NCI-H774 (cell line): Measurements from ENCODE around the gene PTGS1.
A peak's percentile ranks its signal among the peaks of the same experiment; 100 is the strongest.

Experiments
- DNase-seq: peaks from one replicate; lab custom pipeline; 2025; lab: John Stamatoyannopoulos, UW

Gene PTGS1

DNA sequence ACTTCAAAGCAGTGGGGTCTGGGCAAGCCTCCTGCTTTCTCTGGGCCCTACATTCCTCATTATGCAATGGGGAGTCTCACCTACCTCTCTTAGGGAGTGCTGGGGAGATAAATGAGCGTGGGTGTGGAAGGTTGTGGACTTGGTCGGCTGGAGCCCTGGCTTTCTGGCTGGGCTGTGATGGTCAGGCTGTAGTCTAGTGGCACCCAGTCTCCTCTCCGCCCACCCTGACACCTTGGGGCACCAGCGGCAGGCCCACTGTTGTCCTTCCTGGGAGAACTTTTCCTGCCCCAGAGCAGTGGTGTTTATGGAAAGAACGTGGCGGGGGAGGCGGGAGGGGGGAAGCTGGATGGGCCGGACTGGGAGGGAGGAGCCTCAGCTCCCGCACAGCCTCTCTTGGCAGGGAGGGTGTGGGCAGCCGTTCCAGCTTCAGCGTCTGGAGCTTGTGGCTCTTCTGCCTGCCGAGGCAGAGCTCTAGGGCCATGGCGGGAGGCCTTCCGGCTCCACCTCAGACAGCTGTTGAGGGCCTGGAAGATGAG, 4.1 kb downstream of the PTGS1 start:
- DNase-seq: peak; percentile 5

DNA sequence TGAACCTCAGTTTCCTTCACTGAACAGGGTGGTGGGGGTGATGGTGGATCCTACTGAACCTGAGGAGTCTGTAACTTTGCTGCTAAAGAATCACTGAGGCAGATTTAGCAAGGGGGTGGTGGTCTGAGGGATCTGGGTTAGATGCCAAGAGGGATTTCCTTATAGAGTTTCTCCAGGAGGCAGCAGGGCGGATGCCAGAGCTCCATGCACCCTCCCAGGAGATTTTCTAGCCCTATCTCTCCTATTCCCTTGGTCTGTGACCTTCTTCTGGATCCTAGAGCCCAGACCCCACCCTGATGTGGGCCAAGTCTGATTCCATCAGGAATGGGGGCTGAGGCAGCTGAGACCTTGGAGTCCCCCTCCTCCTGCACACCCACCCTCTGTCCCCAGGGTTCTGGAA, 6.0 kb downstream of the PTGS1 start:
- no peak for DNase-seq

DNA sequence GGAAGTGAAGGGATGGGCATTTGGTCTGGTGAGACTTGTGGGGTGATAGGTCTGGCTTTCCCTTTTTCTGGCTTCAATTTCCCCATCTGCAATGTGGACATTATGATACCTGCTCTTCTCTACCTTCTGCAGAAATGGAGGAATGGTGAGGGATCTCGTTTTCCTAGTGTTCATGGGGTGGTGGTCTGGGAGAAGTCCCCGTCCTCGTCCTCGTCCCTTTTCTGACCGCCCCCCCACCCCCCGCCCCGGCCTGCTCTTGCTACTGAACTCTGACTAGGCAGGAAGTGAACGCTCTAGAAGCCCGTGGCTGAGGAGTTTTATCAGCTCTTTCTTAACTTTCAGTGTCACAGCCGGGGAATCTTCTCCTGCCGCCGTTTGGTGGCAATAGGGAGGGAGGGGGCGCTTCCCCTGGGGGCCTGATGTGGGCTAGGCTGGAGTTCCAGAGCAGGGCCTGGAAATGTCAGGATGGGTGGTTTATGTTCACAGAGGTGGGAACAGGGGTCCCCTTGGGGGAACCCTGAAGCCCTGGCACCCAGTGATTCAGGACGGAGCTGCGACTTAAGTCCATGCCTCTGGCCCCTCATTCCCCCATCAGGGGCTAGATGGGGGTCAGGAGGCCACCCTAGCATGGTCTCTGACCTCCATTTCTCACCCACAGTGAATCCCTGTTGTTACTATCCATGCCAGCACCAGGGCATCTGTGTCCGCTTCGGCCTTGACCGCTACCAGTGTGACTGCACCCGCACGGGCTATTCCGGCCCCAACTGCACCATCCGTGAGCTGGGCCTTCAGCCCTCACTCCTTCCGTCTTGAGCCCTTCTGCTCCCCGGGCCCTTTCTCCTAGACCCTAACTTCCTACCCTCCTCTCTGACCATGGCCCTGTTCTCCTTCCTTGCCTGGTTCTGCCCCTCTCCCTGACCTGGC, 6.7 kb downstream of the PTGS1 start:
- DNase-seq: no peak

DNA sequence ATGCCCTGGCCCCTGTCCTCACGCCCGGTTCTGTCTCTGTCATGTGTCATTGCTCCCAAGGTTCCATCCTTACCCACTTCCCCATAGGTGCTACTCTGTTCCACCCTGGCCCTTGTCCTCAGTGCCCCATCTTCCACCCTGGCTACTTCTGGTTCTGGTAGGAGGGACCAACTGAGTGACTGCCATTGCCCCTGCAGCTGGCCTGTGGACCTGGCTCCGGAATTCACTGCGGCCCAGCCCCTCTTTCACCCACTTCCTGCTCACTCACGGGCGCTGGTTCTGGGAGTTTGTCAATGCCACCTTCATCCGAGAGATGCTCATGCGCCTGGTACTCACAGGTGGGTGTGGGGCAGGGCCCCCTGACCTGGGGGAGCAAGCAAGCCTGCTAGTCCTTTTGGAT, 7.4 kb downstream of the PTGS1 start:
- no peak for DNase-seq

DNA sequence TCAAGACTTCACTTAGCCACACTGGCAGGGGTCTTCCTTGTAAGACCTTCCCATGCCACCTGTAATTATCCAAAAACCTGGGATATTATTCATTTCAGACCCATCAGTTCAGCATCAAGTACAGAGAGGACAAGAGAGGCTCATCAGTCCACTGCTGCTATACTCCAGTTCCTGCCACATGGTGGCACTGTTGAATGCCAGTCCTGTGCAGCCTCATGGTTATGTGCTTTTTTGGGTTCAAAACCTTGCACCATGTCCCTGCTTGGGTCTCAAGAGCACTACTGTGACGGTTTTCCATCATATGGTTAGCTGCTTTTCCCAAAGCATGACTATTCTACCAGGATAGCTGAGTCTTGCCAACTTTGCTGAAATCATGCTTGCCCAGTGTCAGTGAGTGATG, 8.5 kb downstream of the PTGS1 start:
- DNase-seq: no peak

DNA sequence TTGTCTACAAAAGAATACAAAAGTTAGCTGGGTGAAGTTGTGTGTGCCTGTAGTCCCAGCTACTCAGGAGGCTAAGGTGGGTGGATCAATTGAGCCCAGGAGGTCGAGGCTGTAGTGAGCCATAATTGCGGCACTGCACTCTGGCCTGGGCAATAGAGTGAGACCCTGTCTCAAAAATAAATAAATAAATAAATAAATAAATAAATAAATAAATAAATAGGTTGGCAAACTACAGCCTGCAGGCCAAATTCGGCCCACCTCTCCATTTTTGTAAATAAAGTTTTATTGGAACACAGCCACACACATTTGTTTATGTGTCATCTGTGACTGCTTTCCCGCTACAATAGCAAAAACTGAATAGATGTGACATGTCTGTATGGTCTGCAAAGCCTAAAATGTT, 9.5 kb downstream of the PTGS1 start:
- DNase-seq: no peak

DNA sequence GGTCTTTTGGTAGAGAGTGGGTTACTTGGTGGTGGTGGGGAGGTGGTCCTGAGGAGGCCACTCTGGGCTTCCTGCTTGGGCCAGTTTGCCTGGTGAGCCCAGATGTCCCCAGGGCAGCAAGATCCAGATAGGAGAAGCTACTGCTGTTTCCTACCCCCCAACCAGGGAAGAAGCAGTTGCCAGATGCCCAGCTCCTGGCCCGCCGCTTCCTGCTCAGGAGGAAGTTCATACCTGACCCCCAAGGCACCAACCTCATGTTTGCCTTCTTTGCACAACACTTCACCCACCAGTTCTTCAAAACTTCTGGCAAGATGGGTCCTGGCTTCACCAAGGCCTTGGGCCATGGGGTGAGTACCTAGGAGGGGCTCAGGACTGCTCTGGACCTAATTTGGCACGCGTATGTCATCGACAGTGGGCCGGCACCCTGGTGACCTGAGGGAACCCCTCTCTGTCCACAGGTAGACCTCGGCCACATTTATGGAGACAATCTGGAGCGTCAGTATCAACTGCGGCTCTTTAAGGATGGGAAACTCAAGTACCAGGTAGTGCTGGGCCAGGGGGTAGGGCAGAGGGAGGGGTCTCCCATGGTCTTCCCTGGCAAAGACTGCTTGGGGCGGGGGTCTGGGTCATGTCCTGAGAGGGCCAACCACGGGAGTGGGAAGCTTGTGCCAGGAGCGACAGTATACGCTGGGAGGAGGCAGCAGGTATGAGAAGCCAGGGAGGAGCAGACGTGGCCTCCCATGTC, 10.6 kb downstream of the PTGS1 start:
- no peak for DNase-seq

DNA sequence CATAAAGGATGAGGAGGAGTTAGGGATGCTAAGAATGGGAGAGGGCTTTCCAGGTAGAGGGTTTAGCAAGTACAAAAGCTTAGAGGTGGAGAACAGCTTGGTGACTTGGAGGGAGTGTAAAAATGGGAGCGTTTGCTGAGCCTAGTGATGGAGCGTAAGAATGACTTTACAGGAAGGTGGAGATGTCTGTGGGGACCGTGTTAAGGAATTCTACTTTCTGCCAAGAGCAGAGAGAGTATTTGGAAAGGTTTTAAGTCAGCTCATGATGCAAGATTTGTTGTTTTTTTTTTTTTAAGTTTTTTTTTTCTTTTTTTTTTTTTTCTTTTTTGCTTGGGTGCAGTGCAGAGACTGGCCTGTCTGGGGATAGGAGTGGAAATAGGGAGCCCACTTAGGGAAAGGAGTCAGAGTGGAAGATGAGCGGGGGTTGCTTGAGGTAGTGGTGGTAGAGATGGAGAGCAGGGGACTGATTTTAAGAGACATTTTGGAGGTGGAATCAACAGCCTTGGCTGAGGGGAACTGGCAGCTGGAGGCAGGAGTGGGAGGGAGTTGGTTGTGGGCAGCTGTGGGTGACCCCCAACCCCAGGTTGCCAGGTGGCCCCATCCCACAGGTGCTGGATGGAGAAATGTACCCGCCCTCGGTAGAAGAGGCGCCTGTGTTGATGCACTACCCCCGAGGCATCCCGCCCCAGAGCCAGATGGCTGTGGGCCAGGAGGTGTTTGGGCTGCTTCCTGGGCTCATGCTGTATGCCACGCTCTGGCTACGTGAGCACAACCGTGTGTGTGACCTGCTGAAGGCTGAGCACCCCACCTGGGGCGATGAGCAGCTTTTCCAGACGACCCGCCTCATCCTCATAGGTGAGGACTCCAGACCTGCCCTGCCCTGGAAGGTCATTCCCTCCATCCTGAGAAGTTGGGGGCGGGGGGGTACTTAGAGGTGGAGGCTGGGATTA, 12.4 kb downstream of the PTGS1 start:
- no peak for DNase-seq

DNA sequence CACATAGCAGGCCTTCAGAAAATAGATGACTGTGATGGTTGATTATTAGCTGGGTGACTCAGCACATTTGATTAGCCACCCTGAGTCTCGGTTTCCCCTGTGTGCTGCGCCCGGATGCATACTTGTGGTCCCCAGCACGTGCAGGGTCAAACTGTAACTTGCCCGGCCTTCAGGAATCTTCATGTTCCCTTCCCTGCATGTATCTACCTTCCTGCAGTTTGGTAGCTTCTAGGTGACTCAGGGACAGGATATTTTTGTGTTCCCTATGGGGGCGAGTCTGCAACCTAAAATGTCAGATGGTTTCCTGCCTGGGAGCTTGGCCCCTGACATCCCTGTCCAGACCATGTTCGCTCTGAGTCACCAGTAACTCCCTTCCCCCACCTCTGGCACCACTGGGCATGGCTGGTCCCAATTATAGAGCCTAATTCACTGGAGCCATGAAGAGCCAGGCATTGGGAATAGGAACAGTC, 13.2 kb downstream of the PTGS1 start:
- no peak for DNase-seq

DNA sequence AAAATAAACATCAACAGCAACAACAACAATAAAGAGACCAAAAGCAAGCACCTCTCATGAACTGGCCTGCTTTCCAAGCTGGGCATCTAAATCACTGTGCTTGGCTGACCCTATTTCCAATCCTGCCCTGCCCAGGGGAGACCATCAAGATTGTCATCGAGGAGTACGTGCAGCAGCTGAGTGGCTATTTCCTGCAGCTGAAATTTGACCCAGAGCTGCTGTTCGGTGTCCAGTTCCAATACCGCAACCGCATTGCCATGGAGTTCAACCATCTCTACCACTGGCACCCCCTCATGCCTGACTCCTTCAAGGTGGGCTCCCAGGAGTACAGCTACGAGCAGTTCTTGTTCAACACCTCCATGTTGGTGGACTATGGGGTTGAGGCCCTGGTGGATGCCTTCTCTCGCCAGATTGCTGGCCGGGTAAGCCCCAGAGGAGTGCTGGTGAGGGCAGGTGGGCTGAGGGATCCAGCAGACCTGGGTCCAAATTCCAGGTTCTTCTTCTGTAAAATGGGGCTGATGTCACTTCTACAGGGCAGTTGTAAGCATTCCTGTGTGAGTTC, 15.6 kb downstream of the PTGS1 start:
- DNase-seq: no peak

DNA sequence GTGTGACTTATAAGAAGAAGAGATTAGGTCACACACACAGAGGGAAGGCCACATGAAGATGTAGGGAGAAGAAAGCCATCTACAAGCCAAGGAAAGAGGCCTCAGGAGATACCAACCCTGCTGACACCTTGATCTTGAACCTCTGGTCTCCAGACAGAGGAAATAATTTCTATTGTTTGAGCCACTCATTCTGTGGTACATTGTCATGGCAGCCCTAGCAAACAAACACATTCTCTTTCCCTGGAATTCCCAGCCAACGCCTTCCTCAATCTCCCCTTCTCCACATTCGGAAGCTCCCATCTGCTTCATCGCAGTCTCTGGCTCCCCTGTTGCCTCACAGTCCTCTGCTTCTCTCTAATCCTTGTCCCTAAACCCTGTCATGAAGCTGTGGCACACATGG, 16.7 kb downstream of the PTGS1 start:
- no peak for DNase-seq

DNA sequence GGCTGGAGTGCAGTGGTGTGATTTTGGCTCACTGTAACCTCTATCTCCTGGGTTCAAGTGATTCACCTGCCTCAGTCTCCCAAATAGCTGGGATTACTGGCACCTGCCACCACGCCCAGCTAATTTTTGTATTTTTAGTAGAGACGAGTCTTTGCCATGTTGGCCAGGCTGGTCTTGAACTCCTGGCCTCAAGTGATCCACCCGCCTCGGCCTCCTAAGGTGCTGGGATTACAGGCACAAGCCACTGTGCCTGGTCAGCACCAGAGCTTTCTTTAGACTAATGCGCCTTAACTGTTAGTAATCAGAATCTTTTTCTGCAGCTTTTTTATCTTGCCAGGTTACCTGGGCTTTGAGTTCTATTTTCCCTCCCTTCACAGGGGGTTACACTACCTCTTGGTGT, 18.4 kb downstream of the PTGS1 start:
- no peak for DNase-seq

DNA sequence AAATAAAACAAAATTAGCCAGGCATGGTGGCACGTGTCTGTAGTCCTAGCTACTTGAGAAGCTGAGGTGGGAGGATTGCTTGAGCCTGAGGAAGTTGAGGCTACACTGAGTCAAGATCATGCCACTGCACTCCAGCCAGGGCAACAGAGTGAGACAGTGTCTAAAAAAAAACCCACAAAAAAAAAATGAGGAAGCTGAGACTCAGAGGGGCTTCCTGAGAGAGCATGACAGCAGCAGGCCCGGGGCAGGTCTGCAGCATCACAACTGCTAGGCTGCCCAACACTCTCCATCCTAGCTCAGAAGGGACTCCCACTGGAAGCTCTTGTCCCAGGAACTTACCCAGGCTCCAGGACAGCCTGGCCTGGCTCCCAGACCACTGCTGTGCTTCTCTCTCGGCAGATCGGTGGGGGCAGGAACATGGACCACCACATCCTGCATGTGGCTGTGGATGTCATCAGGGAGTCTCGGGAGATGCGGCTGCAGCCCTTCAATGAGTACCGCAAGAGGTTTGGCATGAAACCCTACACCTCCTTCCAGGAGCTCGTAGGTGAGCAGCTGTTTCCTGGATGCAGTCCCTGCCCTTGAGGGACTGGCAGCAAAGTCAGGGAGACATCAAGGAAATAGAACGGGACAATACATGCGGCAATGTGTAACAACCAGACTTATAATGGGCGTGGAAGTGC, 19.1 kb downstream of the PTGS1 start:
- no peak for DNase-seq

DNA sequence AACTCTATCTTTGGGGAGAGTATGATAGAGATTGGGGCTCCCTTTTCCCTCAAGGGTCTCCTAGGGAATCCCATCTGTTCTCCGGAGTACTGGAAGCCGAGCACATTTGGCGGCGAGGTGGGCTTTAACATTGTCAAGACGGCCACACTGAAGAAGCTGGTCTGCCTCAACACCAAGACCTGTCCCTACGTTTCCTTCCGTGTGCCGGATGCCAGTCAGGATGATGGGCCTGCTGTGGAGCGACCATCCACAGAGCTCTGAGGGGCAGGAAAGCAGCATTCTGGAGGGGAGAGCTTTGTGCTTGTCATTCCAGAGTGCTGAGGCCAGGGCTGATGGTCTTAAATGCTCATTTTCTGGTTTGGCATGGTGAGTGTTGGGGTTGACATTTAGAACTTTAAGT, 21.5 kb downstream of the PTGS1 start:
- DNase-seq: no peak

DNA sequence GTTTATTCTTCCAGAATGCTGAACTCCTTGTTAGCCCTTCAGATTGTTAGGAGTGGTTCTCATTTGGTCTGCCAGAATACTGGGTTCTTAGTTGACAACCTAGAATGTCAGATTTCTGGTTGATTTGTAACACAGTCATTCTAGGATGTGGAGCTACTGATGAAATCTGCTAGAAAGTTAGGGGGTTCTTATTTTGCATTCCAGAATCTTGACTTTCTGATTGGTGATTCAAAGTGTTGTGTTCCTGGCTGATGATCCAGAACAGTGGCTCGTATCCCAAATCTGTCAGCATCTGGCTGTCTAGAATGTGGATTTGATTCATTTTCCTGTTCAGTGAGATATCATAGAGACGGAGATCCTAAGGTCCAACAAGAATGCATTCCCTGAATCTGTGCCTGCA, 21.9 kb downstream of the PTGS1 start:
- no peak for DNase-seq

DNA sequence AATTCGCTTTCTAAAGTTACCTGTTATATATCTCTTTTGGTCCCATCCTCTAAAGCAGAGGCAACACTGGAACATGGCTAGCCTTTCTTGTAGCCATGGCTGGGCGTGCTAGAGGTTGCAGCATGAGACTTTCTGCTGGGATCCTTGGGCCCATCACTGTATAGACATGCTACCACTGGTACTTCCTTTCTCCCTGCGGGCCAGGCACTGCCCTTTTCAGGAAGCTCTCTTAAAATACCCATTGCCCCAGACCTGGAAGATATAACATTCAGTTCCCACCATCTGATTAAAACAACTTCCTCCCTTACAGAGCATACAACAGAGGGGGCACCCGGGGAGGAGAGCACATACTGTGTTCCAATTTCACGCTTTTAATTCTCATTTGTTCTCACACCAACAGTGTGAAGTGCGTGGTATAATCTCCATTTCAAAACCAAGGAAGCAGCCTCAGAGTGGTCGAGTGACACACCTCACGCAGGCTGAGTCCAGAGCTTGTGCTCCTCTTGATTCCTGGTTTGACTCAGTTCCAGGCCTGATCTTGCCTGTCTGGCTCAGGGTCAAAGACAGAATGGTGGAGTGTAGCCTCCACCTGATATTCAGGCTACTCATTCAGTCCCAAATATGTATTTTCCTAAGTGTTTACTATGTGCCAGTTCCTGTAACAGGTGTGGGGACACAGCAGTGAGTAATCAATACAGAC, 22.6 kb downstream of the PTGS1 start:
- DNase-seq: no peak

DNA sequence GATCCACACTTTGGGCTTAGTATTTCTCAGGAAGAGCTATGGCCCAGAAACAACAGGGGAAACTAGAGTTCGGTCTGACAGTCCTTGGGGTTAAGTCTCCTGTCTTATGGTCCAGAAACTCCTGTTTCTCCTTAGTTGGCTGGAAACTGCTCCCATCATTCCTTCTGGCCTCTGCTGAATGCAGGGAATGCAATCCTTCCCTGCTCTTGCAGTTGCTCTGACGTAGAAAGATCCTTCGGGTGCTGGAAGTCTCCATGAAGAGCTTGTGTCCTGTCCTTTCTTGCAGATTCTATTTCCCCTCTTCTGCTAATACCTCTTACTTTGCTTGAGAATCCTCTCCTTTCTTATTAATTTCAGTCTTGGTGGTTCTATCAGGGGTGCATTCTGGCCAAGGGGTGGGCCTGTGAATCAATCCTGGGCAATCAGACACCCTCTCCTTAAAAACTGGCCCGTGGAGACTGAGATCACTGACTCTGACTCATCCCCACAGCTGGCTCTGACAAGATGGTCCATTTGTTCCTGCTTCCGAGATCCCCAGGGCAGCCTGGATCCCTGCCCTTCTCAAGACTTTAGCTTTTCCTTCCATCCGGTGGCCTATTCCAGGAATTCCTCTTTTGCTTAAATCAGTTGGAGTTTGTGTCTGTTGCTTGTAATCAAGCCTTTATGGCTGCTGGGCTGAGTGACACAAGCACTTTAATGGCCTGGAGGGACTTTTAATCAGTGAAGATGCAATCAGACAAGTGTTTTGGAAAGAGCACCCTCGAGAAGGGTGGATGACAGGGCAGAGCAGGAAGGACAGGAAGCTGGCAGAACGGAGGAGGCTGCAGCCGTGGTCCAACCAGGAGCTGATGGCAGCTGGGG, 23.7 kb downstream of the PTGS1 start:
- no peak for DNase-seq

DNA sequence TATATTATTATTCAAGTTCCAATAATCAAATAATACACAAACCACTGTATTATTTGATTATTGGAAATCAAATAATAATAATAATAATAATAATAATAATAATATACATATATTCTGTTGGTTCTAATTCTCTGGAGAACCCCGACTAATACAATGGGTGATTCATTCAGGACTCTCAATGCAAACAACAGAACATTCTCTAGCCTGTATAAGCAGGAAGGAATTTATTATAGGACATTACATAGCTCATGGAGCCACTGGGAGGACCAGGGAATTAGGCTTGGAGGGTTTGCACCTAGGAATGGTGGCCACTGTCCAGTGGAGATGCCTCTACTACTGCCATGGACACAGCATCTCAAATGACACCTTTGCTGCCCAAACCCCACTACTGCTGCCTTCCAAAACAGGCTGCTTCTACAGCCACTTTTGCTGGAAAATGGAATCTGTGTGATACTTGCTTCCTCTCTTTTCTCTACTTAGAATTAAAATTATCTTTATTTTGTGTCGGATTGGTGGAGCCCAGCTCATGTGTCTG, 25.9 kb downstream of the PTGS1 start:
- DNase-seq: no peak

DNA sequence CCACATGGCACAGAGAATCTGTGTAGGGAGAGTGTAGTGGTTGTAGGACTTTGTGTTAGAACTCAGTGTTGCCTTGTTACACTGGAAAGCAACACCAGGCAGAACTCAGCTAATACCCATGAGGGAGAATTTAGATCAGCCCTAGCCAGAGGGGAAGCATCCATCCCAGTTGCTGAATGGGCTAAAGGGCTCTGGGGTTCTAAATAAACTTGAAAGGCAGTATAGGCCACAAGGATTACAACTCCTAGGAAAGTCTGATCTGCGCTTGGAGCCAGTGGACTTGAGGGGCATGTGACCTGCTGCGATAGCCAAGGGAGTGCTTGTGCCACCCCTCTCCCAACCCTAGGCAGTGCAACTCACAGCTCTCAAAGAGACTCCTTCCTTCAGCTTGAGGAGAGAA, 26.9 kb downstream of the PTGS1 start:
- DNase-seq: no peak
